Esophagus squamous epithelium (tissue), 5 donors: ENCODE results near the gene SLBP. TPM values are rescaled to one million over a fixed set of nuclear protein-coding genes. Genes with fewer than 3 reads are reported as not detected.
A peak's percentile ranks its signal among the peaks of the same experiment; 100 is the strongest.

ENCODE experiments used
- DNase-seq: peaks from one replicate; lab custom pipeline; 2025; lab: John Stamatoyannopoulos, UW
- H3K27ac ChIP-seq, 4 donors: fragments of 200-600 bp; sonication (generic); one replicate each; pipeline ENCODE4 v1.5.1; 2016 to 2019; ENCODE audit warnings: mild to moderate bottlenecking in 1 of 4
- H3K27me3 ChIP-seq, 4 donors: fragments of 200-600 bp; sonication (generic); 1 replicate in 3 of 4; 2 replicates in 1 of 4; pipeline versions ENCODE4 v1.5.1 to v1.6.0; 2017 to 2021; ENCODE audit warnings: antibody characterized with exemption in 1 of 4
- H3K36me3 ChIP-seq, 3 donors: fragments of 200-600 bp; sonication (generic); one replicate each; pipeline ENCODE4 v1.5.1; 2016 to 2019
- H3K4me1 ChIP-seq, 3 donors: fragments of 200-600 bp; sonication (generic); one replicate each; pipeline ENCODE4 v1.5.1; 2017 to 2019
- H3K4me3 ChIP-seq, 4 donors: fragments of 200-600 bp; sonication (generic); 1 replicate in 3 of 4; 2 replicates in 1 of 4; pipeline ENCODE4 v1.5.1; 2016 to 2019; ENCODE audit warnings: mild to moderate bottlenecking in 2 of 4, moderate library complexity in 1 of 4
- H3K9me3 ChIP-seq, 3 donors: fragments of 200-600 bp; sonication (generic); one replicate each; pipeline ENCODE4 v1.5.1; 2016 to 2019
- CTCF ChIP-seq, 6 experiments: fragments of 450-650 bp in 4 of 6; fragments of 200-600 bp in 2 of 6; sonication (generic) in 2 of 6; IDR thresholded peaks; one replicate each; pipeline ENCODE4 v1.5.1; 2016 to 2019; ENCODE audit warnings: antibody characterized with exemption in 6 of 6, mild to moderate bottlenecking in 4 of 6, moderate library complexity in 4 of 6
- POLR2A ChIP-seq, 4 donors: fragments of 450-650 bp; IDR thresholded peaks; one replicate each; pipeline ENCODE4 v1.6.1; 2017; ENCODE audit warnings: antibody characterized with exemption in 4 of 4, mild to moderate bottlenecking in 4 of 4, moderate library complexity in 3 of 4
- WGBS, 2 donors: methylation state at CpG; one replicate each; pipeline ENCODE4 v1.1.5; 2018; 5-methylcytosine and 5-hydroxymethylcytosine counted together
- intact Hi-C: fragments of 100-400 bp; cut with DNase I; formaldehyde crosslinking; loops from one replicate; pipeline ENCODE4 v1.15.0; 2022
- total RNA-seq, 4 donors: library from RNA; depleted of rRNA; stranded (reverse); fragments of >200 nt; gene quantifications; one replicate each; pipeline ENCODE4 v1.1.0, GENCODE V29; 2016
- donor health status: DM: yes; HTN: yes; CAD: no.

SLBP gene
- total RNA-seq, 4 donors from 2014 or later: 32.4 to 60.1 (median 48.6) TPM

- H3K4me1 ChIP-seq: peaks cover 42 to 64% (median 48%) of the 10 kb centered on the region in 3 donors
- no peak overlapping the region for H3K4me3 ChIP-seq
- TF ChIP-seq POLR2A (IDR thresholded peaks at IDR 0.05) (no peak), CTCF (IDR thresholded peaks at IDR 0.05) (no peak)
- WGBS, 2 donors: 100% methylated on average over 2 to 4 of the region's 10 CpGs
- H3K36me3 ChIP-seq: peaks cover 0 to 18% (median 0%) of the 10 kb centered on the region in 3 donors
- intact Hi-C loops: loop anchor here (5.0 kb wide), 1 partner anchor 33 kb away; no protein-coding TSS in a partner anchor
- no peak overlapping the region for H3K27ac ChIP-seq
- no peaks in the 10 kb centered on the region for H3K27me3 ChIP-seq
- DNase-seq: no peak
- H3K9me3 ChIP-seq: no peaks in the 10 kb centered on the region
Observed at GRCh38 chr4:1725521-1725920, 13.4 kb upstream of the SLBP start.

- no peak for DNase-seq
- TF ChIP-seq CTCF (IDR thresholded peaks at IDR 0.05) (no peak), POLR2A (IDR thresholded peaks at IDR 0.05) (no peak)
- Histone ChIP-seq H3K4me1 (peaks cover 53 to 68% (median 54%) of the 10 kb centered on the region in 3 donors), H3K36me3 (peaks cover 0 to 16% (median under 1%) of the 10 kb centered on the region in 3 donors), H3K27ac (peak overlapping the region; percentile 55 to 99 (median 88)), H3K9me3 (no peaks in the 10 kb centered on the region), H3K27me3 (no peaks in the 10 kb centered on the region), H3K4me3 (peak overlapping the region in 2 of 4 donors; percentile 12 to 40)
- WGBS, 2 donors: 53 to 80% methylated on average over 10 to 11 of the region's 12 CpGs
- intact Hi-C loops: no loop called here
Observed at GRCh38 chr4:1723131-1723801, 11.1 kb upstream of the SLBP start.

- WGBS, 2 donors: 36 to 53% methylated on average over 14 to 15 of the region's 18 CpGs
- H3K4me1 ChIP-seq: peaks cover 53 to 68% (median 55%) of the 10 kb centered on the region in 3 donors
- H3K36me3 ChIP-seq: peaks cover 6 to 16% (median 7%) of the 10 kb centered on the region in 3 donors
- no peak for TF ChIP-seq CTCF (IDR thresholded peaks at IDR 0.05)
- TF ChIP-seq POLR2A (IDR thresholded peaks at IDR 0.05): no peak
- peak overlapping the region; percentile 55 to 99 (median 88) for H3K27ac ChIP-seq
- H3K27me3 ChIP-seq: no peaks in the 10 kb centered on the region
- intact Hi-C loops: no loop called here
- H3K9me3 ChIP-seq: no peaks in the 10 kb centered on the region
- no peak for DNase-seq
- H3K4me3 ChIP-seq: peak overlapping the region in 3 of 4 donors; percentile 77 to 89 (median 85)
Observed at GRCh38 chr4:1722551-1723118, 10.5 kb upstream of the SLBP start.

GRCh38 chr4:1721666-1722550, 9.8 kb upstream of the SLBP start:
- H3K4me1 ChIP-seq: peaks cover 54 to 68% (median 55%) of the 10 kb centered on the region in 3 donors
- H3K27ac ChIP-seq: peak overlapping the region; percentile 55 to 99 (median 94)
- H3K27me3 ChIP-seq: no peaks in the 10 kb centered on the region
- intact Hi-C loops: no loop called here
- 6 to 7% methylated on average over 19 to 20 of the region's 61 CpGs for WGBS, 2 donors
- H3K4me3 ChIP-seq: peak overlapping the region; percentile 77 to 89 (median 86)
- DNase-seq: no peak
- H3K36me3 ChIP-seq: peaks cover 8 to 22% (median 9%) of the 10 kb centered on the region in 3 donors
- TF ChIP-seq POLR2A (IDR thresholded peaks at IDR 0.05): no peak
- TF ChIP-seq CTCF (IDR thresholded peaks at IDR 0.05): no peak
- H3K9me3 ChIP-seq: no peaks in the 10 kb centered on the region
